OCI-M1 (cell line): ENCODE results near the gene MYMK.
"Not testable (repeated sequence)": the region's sequence is repeated elsewhere in the genome, so short reads cannot be mapped to it uniquely, and the experiment has no call there.

ENCODE experiments used
- DNase-seq: peaks from one replicate; lab custom pipeline; 2025; lab: John Stamatoyannopoulos, UW

Gene MYMK

GRCh38 chr9:133524679-133525228 lies at the start of gene MYMK:
Gene MYMK (minus strand): TSS chr9:133524959. CDS start chr9:133524844, 115 bp downstream.
- DNase-seq, result no peak

- no peak for DNase-seq
Measured at GRCh38 chr9:133573791-133574515, 49.2 kb upstream of the MYMK start.

GRCh38 chr9:133572821-133573361 lies 48.1 kb upstream of the MYMK start:
- DNase-seq, result no peak

- DNase-seq, result no peak
Measured at GRCh38 chr9:133571896-133572595, 47.3 kb upstream of the MYMK start.

- no peak for DNase-seq
Measured at GRCh38 chr9:133571391-133571890, 46.7 kb upstream of the MYMK start.

- DNase-seq, result no peak
Measured at GRCh38 chr9:133570691-133571080, 45.9 kb upstream of the MYMK start.

GRCh38 chr9:133569891-133570690 lies 45.3 kb upstream of the MYMK start:
- no peak for DNase-seq

- no peak for DNase-seq
Measured at GRCh38 chr9:133569121-133569785, 44.5 kb upstream of the MYMK start.

GRCh38 chr9:133568186-133568585 lies 43.4 kb upstream of the MYMK start:
- DNase-seq, result no peak

- DNase-seq, result no peak
Measured at GRCh38 chr9:133566817-133567216, 42.1 kb upstream of the MYMK start.

- DNase-seq, result no peak
Measured at GRCh38 chr9:133566382-133566781, 41.6 kb upstream of the MYMK start.

- DNase-seq, result no peak
Measured at GRCh38 chr9:133564451-133565116, 39.8 kb upstream of the MYMK start.

GRCh38 chr9:133563814-133564213 lies 39.1 kb upstream of the MYMK start:
- not testable (repeated sequence) for DNase-seq

GRCh38 chr9:133563291-133563796 lies 38.6 kb upstream of the MYMK start:
- peak; percentile 4 for DNase-seq

GRCh38 chr9:133562611-133563290 lies 38.0 kb upstream of the MYMK start:
- DNase-seq, result no peak

GRCh38 chr9:133561976-133562554 lies 37.3 kb upstream of the MYMK start:
- DNase-seq, result no peak

- no peak for DNase-seq
Measured at GRCh38 chr9:133560944-133561343, 36.2 kb upstream of the MYMK start.

GRCh38 chr9:133560311-133560710 lies 35.6 kb upstream of the MYMK start:
- DNase-seq, result no peak
